GM18870 (cell line): ENCODE data around the gene RSF1.

Experiments
- ATAC-seq: cut with Tn5 transposase; IDR thresholded peaks from one replicate; pipeline ENCODE4 v1.9.1; 2021; ENCODE audit warnings: moderate library complexity; ENCODE audit not compliant: unreplicated experiment

The RSF1 gene

DNA sequence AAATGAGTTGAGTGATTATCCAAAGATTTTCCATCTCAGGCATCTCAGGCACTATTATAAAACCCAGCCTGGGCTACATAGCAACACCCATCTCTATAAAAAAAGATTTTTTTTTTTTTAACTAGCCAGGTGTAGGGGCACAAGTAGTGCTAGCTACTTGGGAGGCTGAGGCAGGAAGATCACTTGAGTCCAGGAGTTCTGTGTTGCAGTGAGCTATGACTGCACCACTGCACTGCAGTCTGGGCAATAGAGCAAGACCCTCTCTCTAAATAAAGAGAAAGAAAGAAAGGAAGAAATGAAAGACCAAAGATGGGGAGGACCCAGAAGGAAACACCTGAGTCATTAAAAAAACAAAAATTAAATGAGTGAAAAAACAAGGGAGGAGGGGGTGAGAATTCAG lies 14.1 kb downstream of the RSF1 start:
- ATAC-seq = no peak

DNA sequence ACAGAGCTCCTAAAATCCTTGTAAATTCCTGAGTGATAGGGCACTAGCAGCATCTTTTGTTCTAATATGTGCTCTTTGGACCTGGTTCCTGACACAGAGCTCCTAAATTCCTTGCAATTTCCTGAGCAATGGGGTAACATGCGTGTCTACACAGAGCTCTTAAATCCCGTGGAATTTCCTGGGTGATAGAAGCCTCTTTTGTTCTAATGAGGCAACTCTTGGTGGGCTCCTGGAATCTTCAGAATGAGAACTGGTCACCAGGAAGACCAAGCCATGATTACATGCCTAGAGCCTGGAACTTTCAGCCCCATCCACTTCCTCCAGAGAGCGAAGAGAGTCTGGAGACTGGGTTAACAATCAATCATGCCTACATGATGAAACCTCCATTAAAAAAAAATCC lies 19.0 kb downstream of the RSF1 start:
- ATAC-seq = no peak

DNA sequence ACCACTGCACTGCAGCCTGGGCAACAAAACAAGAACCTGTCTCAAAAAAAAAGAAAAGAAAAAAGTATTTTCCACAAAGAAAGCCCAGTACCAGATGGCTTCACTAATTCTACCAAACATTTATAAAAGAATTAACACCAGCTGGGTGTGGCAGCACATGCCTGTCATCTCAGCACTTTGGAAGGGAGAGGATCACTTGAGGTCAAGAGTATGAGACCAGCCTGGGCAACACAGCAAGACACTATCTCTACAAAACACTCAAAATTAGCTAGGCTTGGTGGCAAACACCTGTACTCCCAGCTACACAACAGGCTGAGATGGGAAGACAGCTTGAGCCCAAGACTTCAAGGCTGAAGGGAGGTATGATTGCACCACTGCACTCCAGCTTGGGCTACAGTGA lies 20.1 kb downstream of the RSF1 start:
- no peak for ATAC-seq

DNA sequence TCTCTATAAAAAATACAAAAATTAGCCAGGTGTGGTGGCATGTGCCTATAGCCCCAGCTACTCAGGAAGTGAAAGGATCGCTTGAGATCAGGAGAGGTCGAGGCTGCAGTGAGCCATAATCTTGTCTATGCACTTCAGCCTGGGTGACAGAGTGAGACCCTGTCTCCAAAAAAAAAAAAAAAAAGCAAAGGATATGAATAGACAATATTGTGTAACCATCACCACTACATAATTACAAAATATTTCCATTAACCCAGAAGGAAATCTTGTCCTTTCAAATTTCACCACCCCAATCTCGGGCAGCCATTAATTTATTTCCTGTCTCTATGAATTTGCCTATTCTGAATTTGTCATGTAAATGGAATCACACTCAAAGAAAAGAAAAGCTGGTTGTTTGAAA lies 21.2 kb downstream of the RSF1 start:
- no peak for ATAC-seq

DNA sequence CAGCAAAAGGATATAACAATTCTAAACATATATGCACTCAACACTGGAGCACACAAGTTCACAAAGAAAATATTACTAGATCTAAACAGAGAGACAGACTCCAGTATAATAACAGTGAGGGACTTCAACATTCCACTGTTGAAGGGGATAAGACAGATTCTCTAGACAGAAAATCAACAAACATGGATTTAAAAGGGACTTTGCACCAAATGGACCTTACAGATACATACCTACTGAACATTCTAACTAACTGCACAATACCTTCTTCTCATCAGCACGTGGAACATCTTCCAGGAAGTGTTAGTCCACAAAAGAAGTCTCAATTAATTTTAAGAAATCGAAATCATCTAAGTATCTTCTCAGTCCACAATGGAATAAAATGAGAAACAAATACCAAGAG lies 26.6 kb downstream of the RSF1 start:
- no peak for ATAC-seq

DNA sequence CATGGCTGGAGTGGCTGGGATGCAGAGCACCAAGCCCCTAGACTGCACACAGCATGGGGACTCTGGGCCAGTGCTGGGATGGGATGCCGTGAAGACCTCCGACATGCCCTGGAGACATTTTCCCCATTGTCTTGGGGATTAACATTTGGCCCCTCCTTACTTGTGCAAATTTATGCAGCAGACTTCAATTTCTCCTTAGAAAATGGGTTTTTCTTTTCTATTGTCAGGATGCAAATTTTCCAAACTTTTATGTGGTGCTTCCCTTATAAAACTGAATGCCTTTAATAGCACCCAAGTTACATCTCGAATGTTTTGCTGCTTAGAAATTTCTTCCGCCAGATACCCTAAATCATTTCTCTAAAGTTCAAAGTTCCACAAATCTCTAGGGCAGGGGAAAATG lies 29.2 kb downstream of the RSF1 start:
- ATAC-seq = no peak

DNA sequence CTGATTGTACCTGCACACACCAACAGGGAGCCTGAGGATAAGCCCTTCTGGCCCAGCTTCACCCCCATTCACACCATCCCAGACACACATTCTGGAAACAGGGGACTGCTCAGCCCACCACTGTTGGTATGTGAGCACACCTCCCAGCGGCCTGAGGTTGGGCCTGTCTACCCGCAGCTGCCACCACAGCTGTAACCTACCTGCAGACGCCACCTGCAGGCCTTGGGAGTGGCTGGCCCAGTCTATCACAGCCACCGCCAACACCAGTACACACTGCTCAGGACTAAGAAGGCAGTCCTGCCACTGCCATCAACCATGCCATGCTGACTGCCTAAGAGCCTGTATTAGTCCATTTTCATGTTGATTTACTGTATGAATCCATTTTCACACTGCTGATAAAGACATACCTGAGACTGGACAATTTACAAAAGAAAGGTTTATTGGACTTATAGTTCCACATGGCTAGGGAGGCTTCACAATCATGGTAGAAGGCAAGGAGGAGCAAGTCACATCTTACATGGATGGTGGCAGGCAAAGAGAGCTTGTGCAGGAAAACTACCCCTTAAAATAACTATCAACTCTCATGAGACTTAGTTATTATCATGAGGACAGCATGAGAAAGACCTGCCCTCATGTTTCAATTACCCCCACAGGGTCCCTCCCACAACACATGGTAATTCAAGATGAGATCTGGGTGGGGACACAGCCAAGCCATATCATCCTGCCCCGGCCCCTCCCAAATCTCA lies 30.6 kb downstream of the RSF1 start:
- ATAC-seq = no peak

DNA sequence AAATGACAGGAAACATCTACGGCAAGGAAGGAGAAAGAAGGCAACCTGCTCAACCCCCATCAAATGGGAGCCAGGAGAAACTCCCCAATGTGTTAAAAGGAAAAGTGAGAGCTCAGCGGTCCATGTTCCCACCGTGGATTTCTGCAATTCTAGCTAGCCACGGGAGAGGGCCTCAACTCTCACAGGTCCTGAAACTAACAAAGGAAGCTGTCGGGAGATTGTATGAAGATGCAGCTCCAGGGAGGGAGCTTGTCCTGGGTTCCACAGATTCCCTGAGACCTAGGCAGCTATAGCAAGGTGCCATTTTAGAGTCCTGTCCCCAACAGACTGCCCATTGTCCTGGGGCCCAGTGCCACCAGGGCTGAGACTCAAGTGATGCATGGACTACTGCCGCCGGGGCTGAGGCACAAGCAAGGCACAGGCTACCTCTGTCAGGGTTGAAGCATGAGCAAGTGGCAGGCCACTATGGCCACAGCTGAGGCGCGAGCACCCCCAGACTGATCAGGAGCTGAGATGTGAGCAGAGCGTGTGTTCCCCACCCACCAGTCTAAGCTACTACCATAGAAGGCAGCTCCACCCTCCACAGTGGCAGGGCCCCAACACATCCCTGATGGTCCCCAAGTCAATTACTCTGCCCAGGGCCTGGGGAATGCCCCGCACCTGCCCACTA lies 31.3 kb downstream of the RSF1 start:
- ATAC-seq = no peak

DNA sequence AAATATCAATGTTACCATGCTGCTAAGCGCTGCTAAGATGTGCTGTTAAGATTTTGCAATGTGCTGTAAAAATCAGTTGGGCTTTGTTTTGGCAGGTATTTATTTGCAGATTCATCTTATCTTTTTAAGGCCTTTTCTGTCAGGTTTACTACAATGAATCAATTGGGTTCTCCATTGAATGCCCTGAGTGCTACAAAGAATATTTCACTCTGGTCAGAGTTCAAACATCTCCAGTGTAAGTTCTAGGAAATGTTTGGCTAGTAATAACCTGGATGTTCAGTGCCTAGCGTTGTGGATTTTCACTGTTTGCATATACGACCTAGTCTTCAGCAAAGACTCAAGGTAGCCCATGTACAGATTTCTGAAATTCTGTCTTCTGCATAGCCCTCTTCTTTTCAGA lies 36.0 kb downstream of the RSF1 start:
- ATAC-seq = no peak

DNA sequence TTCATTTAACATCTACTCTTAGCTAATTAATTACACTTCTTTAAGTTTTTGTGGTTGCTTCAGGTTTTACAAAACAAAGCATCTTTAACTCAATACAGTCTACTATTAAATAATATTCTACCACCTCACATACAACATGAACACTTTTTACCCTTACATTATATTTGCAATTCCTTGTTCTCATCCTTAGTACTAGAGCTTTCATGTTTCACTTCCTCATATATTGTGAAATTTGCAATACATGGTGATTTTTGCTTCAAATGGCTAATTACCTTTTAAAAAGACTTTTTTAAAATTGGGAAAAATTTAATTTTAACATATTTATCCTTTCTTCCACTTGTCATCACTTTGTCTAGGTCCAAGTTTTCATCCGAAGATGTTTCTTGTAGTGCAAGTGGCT lies 37.5 kb downstream of the RSF1 start:
- no peak for ATAC-seq

DNA sequence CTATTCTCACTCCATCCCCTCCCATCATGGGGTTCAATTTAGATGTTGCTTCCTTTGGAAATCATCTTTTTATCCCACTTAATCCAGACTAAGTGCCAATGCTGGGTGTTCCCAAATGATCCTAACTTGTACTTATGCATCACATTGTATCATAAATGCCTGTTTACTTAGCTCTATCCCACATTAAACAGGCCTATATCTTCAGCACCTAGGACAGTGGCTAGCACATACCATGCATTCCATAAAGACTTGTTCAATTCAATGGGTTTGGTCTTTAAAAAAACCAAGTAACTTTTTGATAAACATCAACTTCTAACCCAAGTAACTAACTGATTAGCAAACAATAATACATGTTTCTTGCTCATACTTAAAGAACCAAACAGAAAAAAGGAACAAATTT lies 40.6 kb downstream of the RSF1 start:
- no peak for ATAC-seq

DNA sequence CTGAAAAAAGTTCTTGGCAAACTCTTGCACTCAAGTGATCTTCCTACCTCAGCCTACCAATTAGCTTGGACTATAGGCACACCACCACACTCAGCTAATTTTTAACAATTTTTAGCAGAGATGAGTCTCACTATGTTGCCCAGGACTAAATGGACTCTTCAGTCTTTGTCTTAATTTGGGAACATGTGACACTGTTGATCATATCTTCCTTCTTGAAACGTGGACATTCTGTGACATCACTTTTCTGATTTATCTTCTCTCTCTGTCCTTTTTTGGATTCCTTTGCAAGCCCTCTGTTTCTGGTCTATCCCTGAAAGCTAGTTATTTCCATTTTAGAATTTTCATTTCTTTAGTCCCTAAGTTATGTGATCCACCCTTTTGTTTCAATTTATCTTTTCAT lies 42.0 kb downstream of the RSF1 start:
- no peak for ATAC-seq

DNA sequence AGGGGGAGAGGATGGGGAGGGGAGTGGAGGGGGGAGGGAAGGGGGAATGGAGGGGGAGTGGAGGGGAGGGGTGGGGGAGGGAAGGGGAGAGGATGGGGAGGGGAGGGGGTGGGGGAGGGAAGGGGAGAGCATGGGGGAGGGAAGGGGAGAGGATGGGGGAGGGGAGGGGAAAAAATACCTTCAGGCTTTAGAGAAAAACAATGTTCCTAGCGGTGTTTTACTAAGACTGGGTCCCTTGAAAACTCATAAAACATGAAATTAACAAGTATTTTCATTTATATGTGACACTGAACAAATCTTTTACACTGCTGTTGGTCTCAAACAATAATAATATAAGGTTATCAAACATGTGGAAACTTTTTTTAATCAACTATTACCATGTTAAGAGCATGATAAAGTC lies 42.4 kb downstream of the RSF1 start:
- no peak for ATAC-seq

DNA sequence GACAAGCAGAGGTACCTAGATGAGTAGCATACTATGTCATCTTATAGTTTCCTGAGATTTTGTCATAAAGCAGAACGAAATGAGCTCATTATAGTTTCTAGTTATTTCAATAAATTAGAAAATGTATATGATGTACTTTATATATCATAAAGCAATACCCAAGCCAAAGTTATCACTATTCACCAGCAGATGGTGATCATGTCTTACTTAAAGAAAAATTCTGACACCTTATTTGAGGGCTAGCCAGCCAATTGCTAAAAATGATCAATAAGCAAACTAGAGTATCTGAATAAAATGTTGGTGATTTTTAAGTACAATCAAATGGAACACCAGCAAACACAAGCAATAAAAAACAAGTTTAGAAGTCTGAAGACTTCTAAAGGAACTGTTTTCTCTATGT lies 44.1 kb downstream of the RSF1 start:
- ATAC-seq = no peak

DNA sequence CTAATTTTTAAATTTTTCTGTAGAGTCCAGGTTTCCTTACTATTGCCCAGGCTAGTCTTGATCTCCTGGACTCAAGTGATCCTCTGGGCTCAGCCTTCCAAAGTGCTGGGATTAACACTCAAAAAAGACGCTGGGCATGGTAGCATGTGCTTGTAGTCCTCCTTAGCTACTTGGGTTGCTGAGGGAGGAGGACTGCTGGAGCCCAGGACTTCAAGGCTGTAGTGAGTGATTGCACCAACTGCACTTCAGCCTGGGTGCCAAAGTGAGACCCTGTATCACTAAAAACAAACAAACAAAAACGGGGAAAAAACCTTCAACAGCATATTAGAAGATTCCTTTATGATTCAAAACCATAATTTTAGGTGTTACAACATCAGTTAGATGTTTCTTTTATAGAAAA lies 44.6 kb downstream of the RSF1 start:
- no peak for ATAC-seq

DNA sequence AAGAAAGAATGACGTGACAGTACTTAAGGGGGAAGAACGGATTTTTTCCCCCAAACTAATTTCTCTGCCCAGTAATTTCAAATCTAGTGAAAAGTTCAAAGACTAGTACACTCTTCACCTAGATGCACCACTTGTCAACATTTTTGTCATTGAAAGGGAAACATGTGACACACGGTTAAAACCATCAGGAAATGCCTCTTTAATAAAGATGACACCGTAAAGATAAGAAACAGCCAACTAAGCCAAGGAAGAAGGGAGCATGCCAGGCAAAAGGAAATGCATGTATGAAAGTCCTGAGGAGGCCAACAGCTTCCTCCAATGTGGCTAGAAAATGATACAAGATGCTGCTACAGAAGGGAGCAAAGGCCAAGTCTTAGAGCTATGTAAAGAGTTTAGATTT lies 49.4 kb downstream of the RSF1 start:
- ATAC-seq = no peak

DNA sequence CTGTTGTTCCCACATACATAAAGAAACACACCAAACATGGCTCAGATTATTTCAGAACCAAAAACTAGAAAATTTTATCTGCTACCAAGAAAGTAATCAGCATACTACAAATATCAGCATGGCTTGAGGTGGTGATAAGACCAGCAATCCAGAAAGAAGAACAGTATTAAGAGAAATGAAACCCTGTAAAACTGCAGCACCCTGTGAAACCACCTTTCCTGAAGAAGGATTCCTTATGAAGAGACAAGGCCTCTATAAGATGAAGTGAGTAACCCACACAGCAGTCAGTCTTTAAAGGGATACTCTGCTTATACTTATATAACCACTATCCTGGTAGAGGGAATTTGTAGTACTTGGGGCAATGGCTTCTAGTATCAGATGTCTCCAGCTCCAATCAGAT lies 49.9 kb downstream of the RSF1 start:
- no peak for ATAC-seq

DNA sequence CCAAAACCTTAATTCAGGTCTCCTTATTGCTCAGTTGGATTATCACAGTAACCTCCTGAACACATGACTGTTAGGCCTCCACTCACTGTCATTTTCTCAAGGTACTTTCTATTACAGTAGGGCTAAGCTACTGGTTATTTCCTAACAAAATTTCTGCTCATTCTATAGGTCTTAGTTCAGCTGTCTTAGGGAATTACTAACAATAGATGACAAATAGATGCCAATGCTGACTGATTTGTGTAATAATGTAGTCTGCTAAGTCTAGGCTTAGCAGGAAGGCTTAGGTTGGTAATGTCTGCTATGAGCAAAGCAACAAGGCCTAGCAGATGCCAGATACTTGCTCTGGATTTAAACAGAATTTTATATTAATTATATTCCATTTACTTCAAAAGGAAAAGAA lies 58.1 kb downstream of the RSF1 start:
- no peak for ATAC-seq

DNA sequence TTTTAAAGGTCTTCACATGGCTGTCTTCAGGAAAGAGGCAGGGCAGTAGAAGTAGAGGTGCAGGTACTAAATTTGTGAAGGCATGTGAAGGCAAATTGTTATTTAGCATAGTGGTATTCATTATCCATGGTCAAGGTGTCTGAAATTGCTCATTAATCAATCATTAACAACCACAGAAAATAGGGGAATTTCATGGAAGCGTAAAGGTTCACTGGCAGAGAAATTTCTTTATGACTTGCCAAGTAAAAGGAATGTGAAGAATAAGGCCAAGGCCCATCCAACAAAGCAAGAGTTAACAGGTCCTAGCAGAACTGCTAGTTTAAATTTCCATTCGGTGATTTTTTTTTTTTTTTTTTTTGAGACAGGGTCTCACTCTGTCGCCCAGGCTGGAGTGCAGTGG lies 59.0 kb downstream of the RSF1 start:
- no peak for ATAC-seq

DNA sequence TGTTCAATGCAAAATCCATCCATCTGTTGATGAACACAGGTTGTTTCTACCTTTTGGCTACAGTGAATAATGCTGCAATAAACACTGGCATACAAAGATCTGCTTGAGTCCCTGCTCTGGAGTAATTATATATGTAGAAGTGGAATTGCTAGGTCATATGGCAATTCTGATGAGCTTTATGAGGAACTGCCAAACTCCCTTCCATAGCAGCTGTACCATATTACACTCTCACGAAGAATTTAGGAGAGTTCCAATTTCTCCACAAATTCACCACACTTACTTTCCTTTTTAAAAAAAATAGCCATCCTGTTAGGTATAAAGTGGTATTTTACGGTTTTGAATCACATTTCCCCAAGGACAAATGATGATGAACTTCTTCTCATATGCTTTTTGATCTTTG lies 62.2 kb downstream of the RSF1 start:
- no peak for ATAC-seq

DNA sequence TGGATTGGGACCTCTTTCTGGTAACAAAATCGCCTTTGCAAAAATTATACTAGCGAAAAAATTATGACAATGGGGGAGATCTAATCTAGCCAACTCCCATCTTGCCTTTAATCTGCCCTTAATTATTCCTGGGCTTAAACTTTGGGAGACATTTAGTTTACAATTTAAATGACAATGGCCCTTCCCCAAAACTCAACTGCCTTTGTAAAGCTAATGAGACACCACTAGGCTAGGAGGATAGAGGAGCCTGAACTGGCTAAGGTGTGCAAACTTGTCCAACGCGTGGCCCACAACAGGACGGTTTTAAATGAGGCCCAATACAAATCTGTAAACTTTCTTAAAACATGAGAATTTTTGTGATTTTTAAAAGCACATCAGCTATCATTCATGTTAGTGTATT lies 67.3 kb downstream of the RSF1 start:
- no peak for ATAC-seq

DNA sequence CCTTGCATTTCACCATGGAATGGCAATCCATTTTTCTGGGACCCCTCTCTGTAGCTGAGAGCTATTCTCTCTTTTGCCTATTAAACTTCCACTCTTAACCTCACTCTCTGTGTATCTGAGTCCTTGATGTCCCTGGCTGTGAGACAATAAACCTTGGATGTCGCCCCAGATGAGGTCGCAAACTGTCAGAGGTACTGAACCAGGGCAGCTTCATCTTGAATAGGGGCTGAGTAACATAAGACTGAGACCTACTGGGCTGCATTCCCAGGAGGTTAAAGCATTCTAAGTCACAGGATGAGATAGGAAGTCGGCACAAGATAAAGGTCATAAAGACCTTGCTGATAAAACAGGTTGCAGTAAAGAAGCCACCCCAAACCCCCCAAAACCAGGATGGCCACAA lies 68.0 kb downstream of the RSF1 start:
- no peak for ATAC-seq
